HepG2 (cell line): ENCODE results near the gene AHCYL1. TPM values are rescaled to one million over a fixed set of nuclear protein-coding genes. Genes with fewer than 3 reads are reported as not detected.

Source experiments
- KMT2A ChIP-seq: sonication (generic); formaldehyde crosslinking; IDR thresholded peaks from 2 replicates; pipeline ENCODE4 v1.4.0; 2020; ENCODE audit warnings: missing genetic modification reagents
- RARA ChIP-seq: IDR thresholded peaks from 2 replicates; pipeline ENCODE4 v1.6.1; 2016; ENCODE audit warnings: missing genetic modification reagents, missing compliant biosample characterization
- TBP ChIP-seq: sonication (generic); formaldehyde crosslinking; IDR thresholded peaks from 2 replicates; pipeline ENCODE4 v1.5.0; 2020; ENCODE audit warnings: missing genetic modification reagents
- ZBTB1 ChIP-seq: sonication (generic); formaldehyde crosslinking; IDR thresholded peaks from 2 replicates; pipeline ENCODE4 v1.4.0; 2020; ENCODE audit warnings: missing genetic modification reagents, borderline replicate concordance
- ZNF558 ChIP-seq: sonication (generic); formaldehyde crosslinking; IDR thresholded peaks from 2 replicates; pipeline ENCODE4 v1.9.0; 2022; ENCODE audit warnings: mild to moderate bottlenecking, missing genetic modification reagents, borderline replicate concordance
- polyA plus RNA-seq, 8 experiments: library from polyadenylated mRNA; depleted of rRNA in 3 of 8; stranded (reverse) in 7 of 8; unstranded in 1 of 8; fragments of >200 nt; fragmentation: Illumina TruSeq in 4 of 8; extraction: Trizol in 4 of 8; gene quantifications; 2 replicates each; pipeline versions ENCODE4 v1.2.1 to v1.2.3, GENCODE V29; 2011 to 2016; ENCODE audit warnings: low read depth in 4 of 8, missing spikeins in 1 of 8, mixed read lengths in 1 of 8; ENCODE audit not compliant: insufficient read depth in 1 of 8
- total RNA-seq, 5 experiments: library from RNA; depleted of rRNA; stranded (reverse); fragments of >200 nt; fragmentation: Illumina TruSeq; extraction: Trizol; gene quantifications; 2 replicates each; pipeline ENCODE4 v1.2.3, GENCODE V29; 2016; ENCODE audit warnings: low read depth in 1 of 5
- TF ChIP-seq, protein P1 (sequence below): sonication (generic); formaldehyde crosslinking; IDR thresholded peaks from 2 replicates; pipeline ENCODE4 v1.4.0; 2020; ENCODE audit warnings: missing genetic modification reagents
- TF ChIP-seq, protein P2 (sequence below): sonication (generic); formaldehyde crosslinking; IDR thresholded peaks from 2 replicates; pipeline ENCODE4 v1.4.0; 2020; ENCODE audit warnings: missing genetic modification reagents, borderline replicate concordance

AHCYL1 gene
- total and polyA plus RNA-seq, 2 of the 13 experiments (the other 11 are each of a cell fraction or from before 2014, with no cell fraction given), result 40.9 to 76.3 TPM

DNA sequence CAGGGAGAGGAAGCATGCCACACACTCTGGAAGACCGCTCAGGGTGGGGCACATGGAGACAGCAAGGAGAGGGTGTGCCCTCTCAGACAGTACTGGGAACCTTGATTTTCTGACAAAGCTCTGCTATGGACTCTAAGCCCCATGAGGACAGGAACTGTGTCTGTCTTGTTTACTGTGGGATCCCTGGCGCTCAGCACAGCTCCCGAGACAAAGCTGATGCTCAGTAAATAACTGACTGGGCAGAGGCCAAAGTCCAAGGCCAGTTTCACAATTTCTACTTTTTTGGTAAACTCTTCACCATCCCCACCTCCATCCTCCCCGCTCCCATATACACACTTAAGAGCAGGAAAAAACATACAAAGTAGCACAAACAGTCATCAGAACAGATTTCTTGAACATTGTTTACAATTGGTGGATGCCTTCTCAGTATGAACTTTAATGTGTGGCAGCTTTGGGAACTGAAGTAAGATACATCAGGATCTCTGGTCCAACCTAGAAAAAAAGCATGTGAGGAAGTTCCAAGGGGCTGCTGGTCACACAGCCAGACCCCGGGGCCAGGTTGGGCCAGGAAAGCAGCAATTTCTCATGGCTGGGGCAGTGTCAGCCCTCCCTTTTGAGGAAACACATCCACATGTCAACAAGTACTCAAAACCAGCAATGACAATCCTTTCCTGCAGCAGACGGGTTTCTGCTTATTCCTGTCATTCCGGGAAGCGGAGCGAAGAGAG, 5.6 kb upstream of the AHCYL1 start (continued):
- TF ChIP-seq, protein P1, sequence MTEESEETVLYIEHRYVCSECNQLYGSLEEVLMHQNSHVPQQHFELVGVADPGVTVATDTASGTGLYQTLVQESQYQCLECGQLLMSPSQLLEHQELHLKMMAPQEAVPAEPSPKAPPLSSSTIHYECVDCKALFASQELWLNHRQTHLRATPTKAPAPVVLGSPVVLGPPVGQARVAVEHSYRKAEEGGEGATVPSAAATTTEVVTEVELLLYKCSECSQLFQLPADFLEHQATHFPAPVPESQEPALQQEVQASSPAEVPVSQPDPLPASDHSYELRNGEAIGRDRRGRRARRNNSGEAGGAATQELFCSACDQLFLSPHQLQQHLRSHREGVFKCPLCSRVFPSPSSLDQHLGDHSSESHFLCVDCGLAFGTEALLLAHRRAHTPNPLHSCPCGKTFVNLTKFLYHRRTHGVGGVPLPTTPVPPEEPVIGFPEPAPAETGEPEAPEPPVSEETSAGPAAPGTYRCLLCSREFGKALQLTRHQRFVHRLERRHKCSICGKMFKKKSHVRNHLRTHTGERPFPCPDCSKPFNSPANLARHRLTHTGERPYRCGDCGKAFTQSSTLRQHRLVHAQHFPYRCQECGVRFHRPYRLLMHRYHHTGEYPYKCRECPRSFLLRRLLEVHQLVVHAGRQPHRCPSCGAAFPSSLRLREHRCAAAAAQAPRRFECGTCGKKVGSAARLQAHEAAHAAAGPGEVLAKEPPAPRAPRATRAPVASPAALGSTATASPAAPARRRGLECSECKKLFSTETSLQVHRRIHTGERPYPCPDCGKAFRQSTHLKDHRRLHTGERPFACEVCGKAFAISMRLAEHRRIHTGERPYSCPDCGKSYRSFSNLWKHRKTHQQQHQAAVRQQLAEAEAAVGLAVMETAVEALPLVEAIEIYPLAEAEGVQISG (CRISPR knock-in tag), result peak; percentile 42; the same call in 1 of the 2 replicates
- TF ChIP-seq TBP (CRISPR knock-in tag) (no peak), ZNF558 (CRISPR knock-in tag) (no peak), RARA (CRISPR knock-in tag) (peak; percentile 4; the same call in 1 of the 2 replicates), KMT2A (CRISPR knock-in tag) (no peak), ZBTB1 (CRISPR knock-in tag) (no peak)
- TF ChIP-seq, protein P2, sequence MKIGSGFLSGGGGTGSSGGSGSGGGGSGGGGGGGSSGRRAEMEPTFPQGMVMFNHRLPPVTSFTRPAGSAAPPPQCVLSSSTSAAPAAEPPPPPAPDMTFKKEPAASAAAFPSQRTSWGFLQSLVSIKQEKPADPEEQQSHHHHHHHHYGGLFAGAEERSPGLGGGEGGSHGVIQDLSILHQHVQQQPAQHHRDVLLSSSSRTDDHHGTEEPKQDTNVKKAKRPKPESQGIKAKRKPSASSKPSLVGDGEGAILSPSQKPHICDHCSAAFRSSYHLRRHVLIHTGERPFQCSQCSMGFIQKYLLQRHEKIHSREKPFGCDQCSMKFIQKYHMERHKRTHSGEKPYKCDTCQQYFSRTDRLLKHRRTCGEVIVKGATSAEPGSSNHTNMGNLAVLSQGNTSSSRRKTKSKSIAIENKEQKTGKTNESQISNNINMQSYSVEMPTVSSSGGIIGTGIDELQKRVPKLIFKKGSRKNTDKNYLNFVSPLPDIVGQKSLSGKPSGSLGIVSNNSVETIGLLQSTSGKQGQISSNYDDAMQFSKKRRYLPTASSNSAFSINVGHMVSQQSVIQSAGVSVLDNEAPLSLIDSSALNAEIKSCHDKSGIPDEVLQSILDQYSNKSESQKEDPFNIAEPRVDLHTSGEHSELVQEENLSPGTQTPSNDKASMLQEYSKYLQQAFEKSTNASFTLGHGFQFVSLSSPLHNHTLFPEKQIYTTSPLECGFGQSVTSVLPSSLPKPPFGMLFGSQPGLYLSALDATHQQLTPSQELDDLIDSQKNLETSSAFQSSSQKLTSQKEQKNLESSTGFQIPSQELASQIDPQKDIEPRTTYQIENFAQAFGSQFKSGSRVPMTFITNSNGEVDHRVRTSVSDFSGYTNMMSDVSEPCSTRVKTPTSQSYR, result peak; percentile 30; the same call in 1 of the 2 replicates
